NCI-H446 (cell line): ENCODE measurements around the gene C11orf98.
"Not testable (repeated sequence)": the region's sequence is repeated elsewhere in the genome, so short reads cannot be mapped to it uniquely, and the experiment has no call there.

Experiments
- DNase-seq, 2 experiments: peaks; one replicate each; lab custom pipeline; 2025; lab: John Stamatoyannopoulos, UW

C11orf98 gene

GRCh38 chr11:62665075-62665598 is at the start of gene C11orf98, which contains the start of gene CSKMT:
Gene C11orf98, minus strand, starts transcription at chr11:62665210. Its CDS starts 41 bp downstream, at chr11:62665169.
Gene CSKMT, plus strand, starts transcription at chr11:62665312. Its CDS starts 568 bp downstream, at chr11:62665880.
- peak; percentile 94 to 97 for DNase-seq

- no peak for DNase-seq
Observed at GRCh38 chr11:62713343-62713742, 48.3 kb upstream of the C11orf98 start.

DNA sequence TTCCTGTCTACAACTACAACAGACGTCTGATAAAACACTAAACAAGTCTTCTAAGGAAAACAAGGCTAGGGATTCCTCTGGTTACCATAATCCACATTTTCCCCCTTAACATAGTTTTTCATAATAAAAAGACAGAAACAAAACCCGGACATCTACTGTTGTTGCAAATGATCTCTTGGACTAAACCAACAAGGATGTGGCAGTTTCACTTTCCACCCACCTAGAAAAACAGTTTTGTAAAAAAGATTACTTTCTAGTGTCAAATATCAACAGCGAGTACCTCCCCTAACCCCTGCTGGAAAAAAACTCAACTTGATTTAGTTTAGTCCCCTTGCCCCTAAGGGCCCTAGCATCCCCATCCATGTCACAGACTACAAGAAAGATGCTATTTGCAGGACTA is 47.9 kb upstream of the C11orf98 start:
- DNase-seq, result no peak

GRCh38 chr11:62712276-62712812 is 47.3 kb upstream of the C11orf98 start:
- DNase-seq, result no peak

DNA sequence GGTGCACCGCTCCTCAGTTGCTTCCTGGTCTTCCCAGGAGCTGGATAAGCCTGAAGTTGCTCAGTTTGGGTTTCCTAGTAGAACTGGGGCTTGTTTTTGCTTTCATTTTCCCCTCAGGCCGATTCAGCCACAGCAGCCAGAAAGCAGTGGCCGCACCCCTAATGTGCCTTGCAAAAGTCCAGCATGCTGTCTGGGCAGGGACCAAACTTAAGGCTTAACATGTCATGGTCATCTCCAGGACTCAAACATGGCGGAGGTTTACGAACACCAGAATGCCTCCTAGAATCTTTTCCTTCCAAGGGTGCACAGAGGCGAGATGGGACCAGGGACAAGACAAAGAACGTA is 45.0 kb upstream of the C11orf98 start:
- no peak for DNase-seq

GRCh38 chr11:62709247-62710000 is 44.4 kb upstream of the C11orf98 start:
- DNase-seq, result no peak

DNA sequence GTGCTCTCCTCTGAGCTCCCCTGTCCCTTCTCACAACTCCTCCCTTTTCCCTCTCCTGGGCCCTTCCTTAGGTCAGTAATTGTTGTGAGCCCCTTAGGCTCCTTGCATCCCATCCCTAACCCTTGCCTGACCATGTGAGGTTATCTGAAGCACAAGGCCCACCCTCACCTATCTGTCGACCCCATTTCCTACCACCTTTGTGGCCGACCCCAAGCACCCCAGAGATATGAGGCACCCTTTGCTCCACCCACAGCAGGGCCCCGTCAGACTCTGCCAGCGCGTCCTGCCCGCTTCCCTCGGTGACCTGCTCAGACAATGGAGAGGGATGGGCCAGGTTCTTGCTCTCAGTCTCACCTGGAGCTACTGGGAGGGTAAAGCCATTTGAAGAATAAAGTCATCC is 43.8 kb upstream of the C11orf98 start:
- no peak for DNase-seq

- no peak for DNase-seq
Observed at GRCh38 chr11:62708392-62708791, 43.4 kb upstream of the C11orf98 start.

GRCh38 chr11:62707277-62707861 is 42.4 kb upstream of the C11orf98 start, which contains the start of the genes BSCL2 and GNG3:
Gene BSCL2, minus strand, starts transcription at chr11:62707424. Its CDS starts 229 bp downstream, at chr11:62707195.
Gene GNG3, plus strand, starts transcription at chr11:62707676. Its CDS starts 620 bp downstream, at chr11:62708296.
- no peak for DNase-seq

DNA sequence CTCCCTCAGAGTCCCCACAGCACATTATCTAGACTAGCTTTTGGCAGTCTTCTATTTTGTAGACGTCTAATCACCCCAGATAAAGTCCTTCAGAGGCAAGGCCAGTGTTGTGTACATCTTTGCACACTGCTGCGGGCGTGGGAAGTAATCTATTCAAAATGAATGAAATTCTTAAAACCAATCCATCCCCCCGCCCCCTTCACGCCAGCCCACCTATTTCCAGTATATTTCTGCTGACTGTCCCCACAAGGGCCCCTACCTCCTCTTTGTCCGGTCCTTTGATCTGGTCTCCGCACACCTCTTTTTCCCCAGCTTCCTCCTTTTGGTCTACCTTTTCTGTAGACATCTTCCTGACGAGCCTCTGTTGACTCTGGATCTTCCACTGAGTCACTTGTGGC is 41.8 kb upstream of the C11orf98 start:
- DNase-seq, result no peak

DNA sequence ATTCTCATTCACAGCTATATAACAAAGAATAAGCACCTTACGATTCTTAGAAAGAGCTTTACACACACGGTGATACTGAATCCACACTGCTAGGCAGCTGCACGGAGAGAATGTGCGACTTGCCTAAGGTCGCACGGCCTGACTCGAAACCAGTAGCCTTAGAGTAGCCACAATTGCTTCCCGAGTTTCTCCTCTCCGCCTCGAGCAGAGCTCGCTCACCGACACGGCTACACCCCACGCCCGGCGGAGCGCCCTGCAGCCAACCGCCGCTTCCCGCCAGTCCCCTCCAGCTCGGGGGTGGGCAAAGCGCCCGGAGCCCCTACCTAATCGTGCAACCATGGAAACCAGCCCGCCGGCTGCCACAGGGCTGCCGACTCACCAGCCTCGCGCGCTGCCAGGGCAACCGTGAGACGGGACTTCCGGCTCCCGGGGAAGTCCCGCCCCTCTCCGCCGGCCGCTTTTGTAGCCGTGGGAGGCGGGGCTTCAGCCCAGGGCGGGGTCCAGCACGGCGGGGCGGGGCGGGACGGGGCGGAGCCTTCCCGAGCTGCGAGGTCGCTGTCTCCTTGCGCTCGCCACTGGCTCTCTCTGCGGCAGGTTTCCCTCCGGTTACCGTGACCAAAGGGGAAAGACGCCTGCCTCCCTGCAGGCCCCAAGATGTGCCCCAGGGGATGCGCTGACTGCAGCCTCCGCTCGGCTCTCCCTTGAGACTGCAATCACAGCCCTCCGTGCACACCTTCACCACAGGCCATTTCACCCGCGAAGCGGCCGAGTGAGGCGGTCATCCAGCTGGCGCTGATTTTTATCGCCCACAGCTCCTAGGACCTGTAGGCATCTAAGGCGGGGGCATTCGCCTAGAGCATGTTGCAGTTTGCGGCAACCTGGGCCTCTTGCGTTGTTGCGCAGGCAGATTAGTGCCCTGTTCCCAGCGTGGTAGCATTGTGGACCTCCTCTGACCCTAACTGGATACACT is 41.2 kb upstream of the C11orf98 start:
- DNase-seq, result peak; percentile 94 to 98

- DNase-seq, result no peak
Observed at GRCh38 chr11:62705413-62705812, 40.4 kb upstream of the C11orf98 start.

DNA sequence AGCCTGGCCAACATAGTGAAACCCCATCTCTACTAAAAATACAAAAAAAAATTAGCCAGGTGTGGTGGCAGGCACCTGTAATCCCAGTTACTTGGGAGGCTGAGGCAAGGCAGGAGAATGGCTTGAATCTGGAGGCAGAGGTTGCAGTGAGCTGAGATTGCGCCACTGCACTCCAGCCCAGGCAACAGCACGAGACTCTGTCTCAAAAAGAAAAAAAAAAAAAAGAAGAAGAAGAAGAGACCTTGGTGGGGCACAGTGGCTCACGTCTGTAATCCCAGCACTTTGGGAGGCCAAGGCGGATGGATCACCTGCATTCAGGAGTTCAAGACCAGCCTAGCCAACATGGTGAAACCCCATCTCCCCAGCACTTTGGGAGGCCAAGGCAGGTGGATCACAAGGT is 38.9 kb upstream of the C11orf98 start:
- DNase-seq, result not testable (repeated sequence)

DNA sequence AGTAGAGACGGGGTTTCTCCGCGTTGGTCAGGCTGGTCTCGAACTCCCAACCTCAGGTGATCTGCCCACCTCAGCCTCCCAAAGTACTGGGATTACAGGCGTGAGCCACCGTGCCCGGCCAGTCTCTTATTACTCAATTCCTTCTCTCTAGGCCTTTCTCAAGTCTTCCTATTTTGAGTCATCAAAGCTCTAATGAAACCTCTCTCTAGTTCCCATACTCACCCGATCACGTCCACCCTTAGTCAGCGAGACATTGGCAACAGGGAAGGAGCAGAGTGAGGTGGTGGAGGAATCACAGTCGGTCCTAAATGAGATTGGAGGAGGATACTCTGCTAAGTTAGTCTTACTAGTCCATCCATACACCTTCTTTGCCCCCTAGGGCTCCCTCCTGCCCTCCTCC is 37.2 kb upstream of the C11orf98 start:
- DNase-seq, result no peak

GRCh38 chr11:62694455-62695167 is 29.6 kb upstream of the C11orf98 start:
- DNase-seq, result peak; percentile 48 to 78

DNA sequence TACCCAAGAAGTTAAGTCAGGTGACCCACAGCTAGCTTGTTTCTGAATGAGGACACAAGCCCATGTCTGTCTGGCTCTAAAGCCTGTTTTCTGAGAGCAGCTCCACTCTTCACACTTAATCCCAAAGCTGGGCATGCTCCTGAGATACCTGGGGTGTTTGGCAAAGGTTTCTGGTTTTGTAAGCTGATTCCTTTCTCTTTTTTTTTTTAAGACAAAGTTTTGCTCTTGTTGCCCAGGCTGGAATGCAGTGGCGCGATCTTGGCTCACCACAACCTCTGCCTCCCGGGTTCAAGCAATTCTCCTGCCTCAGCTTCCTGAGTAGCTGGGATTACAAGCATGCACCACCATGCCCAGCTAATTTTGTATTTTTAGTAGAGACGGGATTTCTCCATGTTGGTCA is 28.6 kb upstream of the C11orf98 start:
- DNase-seq, result not testable (repeated sequence)

GRCh38 chr11:62689421-62690183 is 24.6 kb upstream of the C11orf98 start, which contains the start of gene LRRN4CL:
Gene LRRN4CL, minus strand, starts transcription at chr11:62689530. Its CDS starts 1,022 bp downstream, at chr11:62688508.
- DNase-seq, result no peak

GRCh38 chr11:62688491-62688890 is 23.5 kb upstream of the C11orf98 start:
- no peak for DNase-seq

DNA sequence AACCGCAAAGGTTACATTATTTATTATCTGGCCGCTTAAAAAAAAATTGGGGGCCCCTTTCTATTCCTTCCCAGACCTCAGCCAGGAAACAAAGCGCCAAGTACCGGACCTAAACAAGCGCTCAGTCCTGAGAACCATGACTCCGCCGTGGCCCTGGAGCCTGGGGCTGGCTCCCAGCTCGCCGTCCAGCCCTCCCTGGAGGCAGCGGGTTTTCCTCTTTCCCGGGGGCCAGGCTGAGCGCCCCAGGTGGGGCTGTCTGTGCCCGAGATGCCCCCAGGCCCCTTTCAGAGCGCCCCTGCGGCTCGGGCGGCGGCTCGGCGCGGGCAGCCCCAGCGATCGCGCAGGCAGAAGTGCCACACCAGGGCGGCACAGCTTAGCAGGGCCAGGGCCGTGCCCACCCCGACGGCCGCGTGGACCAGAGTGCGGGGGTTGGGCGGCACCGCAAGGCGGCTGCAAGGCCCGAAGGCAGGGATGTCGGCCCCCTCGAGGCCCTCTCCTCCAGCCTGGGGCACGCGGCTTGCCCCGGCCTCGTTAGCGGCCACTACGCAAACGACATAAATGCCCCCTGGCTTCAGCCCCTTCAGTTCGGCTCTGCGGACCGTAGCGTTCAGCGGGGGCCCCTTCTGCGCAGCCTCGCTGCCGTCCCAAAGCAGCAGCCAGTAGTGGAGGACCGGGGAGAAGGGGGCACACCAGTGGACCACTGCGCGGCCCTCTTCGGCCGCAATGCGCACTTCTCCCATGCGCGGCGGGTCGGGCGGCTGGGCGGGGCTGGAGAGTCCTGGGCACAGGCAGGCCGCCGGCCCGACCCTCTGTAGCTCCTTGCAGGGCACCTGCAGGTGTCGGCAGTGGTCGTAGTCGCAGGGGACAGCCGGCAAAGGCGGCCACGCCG is 22.7 kb upstream of the C11orf98 start:
- no peak for DNase-seq
